Measurements from ENCODE around the gene JAKMIP1.

GRCh38 chr4:6230502-6230785 is 30.1 kb upstream of the JAKMIP1 start:
- TF ChIP-seq CTCF (conservative IDR thresholded peaks at IDR 0.05; ENCODE audit: low read length) (no peak), EZH2phosphoT487 (IDR thresholded peaks at IDR 0.05; ENCODE audit: borderline replicate concordance, low read depth, low read length) (no peak)

All from OCI-LY7 (cell line).